Left renal cortex interstitium (tissue), 4 donors: ENCODE data around the gene BBLN. TPM values are rescaled to one million over a fixed set of nuclear protein-coding genes. Genes with fewer than 3 reads are reported as not detected.
A peak's percentile ranks its signal among the peaks of the same experiment; 100 is the strongest.
"Not testable (repeated sequence)": the region's sequence is repeated elsewhere in the genome, so short reads cannot be mapped to it uniquely, and the experiment has no call there.

Experiments
- DNase-seq, 4 donors: peaks; one replicate each; pipeline ENCODE4 v3.0.0-alpha.2; 2013; ENCODE audit warnings: low read depth in 4 of 4, low spot score in 2 of 4, missing footprints in 1 of 4
- polyA plus RNA-seq, 4 donors: library from polyadenylated mRNA; unstranded; fragments of 120-200 nt; gene quantifications; one replicate each; pipeline ENCODE4 v1.2.1, GENCODE V29; 2013; ENCODE audit not compliant: insufficient read length in 4 of 4

Gene BBLN
- polyA plus RNA-seq, 4 donors: 35.1 to 69.6 (median 56.1) TPM

DNA sequence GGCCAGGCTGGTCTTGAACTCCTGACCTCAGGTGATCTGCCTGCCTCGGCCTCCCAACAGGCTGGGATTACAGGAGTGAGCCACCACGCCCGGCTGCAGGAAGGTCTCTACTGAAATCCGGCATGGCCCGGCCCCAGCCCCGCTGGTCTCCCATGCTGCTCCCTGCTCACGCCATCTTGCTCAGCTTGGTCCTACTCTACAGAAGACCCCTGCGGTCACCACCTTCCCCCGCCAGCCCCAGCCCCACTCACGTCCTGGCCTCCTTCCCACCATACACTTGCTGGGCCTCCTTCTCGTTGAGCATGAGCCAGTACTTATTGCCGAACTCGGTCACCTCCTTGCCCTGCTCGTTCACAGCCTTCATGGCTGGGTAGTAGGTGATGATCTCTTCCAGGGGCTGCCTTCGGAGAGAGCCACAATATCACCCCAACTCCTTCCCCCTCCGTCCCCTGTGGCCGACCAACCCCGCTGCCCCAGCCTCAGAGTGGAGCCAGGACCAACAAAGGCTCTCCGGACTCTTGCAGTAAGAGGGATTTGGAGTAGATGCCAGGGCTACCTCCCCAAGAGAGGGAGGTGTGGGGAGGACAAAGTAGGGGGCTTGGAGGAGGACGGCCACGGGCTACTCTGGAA, 36.5 kb upstream of the BBLN start:
- DNase-seq: no peak

DNA sequence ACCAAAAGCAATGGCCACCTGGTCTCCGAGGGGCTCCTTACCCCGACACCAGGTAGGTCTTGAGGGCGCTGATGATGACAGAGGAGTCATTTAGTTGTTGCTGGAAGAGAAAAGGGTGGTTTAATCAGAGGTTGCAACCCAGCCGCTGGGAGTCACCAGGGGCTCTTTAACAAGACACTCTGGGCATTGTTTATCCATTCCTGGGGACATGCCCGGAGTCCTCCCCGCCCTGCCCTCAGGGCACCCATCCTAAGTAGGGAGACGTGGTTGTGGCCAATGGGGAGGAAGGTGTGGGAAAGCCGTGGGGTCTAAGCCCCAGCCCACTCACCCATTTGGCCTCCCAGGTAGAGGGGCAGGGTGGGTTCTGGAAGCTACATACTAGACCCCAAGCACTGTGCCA, 35.6 kb upstream of the BBLN start:
- no peak for DNase-seq

DNA sequence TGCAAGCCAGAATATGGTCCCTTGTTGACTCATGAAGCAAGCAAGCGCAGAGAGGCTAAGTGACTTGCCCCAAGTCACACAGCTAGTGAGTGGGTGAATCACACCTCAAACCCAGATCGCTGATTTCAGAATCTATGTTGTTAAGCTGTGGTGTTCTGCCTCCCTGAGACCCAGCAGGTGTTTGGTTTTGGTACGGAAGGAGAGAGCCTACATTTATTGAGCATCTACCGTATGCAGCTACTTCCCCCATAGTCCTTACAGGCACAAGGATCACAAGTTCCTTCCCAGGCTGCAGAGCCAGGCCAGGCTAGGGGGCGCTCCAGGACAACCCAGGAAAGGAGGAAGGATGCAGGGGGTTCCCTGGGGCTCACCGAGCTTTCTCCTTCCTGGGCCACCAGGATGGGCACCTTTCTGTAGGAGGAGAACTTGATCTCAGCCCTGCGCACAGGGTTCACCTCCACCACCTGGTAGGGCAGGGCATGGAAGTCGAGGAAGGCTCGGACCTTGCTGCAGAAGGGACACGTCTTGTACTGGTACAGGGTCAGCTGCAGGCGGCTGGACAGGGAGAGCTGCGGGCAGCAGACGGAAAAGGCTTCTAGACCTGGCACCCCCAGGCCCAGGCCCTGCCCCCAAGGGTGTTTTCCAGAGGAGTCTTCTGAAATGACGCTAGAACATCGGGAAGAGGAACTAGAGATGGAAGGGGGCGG, 35.0 kb upstream of the BBLN start:
- DNase-seq: no peak

- no peak for DNase-seq
Measured at GRCh38 chr9:128125580-128126354, 34.3 kb upstream of the BBLN start.

DNA sequence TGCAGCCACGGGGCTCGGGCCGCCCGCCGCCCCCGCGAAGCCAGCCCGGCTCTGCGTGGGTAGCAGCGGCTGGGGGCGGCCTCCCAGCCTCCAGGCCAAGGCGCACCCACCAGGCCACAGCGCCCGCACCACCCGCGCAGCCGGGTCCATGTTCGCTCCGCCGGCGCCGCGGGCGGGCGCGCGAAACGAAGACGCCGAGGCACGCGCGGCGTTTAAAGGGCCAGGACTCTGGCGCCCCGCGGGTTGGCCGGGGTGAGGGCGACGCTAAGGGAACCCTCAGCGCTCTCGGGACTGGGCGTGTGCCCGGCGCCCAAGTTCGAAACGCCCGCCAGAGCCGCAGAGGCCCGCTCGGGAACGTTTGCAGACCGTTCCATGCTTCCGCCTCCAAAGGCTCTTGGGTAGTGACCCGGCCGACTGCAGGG, 32.5 kb upstream of the BBLN start, which contains the start of gene PTGES2:
Gene PTGES2 (minus strand): TSS at position 162 of the 422 bp plus-strand sequence. CDS start 12 bp downstream, at position 150.
- DNase-seq: peak; percentile 62 to 84 (median 78)

DNA sequence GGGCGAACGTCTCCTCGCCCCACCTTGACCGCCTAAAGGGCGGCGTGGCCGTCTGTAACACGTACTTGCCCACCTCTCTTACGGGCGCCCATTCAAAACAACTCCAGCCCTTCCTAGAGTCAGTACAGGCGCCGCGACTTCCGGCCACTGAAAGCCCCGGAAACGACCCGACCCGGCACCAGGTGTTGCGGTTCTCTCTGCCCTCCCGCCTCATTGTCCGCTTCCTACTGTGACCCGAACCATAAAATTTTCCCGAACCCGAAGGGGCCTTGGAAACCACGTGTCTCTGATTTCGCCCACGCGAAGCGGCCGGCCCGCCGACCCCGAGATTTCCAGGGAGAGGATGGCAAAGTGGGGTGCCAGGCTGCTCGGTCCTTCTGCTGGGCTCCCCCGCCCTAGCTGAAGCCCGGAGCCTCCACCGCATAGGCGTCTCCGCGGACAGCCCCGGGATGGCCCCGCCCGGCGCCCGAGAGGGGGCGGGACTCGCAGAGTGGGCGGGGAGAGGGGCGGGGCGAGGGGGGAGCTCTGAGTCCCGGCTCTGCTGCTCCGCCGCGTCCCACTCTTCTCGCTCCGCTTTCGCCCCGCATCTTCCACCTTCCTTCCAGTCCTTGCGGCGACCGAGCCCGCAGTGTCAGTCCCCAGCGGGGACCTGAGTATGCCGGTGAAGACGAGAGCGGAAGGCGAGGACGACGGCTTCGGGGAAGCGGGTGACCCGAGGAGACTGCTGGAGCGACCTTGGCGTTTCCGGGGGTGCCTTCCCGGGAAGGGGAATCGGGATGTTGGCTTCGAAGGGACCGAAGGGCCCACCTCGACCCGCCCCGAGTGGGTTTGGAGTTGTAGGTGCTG, 31.9 kb upstream of the BBLN start:
- DNase-seq: peak; percentile 86 to 93 (median 90)

GRCh38 chr9:128128836-128129590, 31.1 kb upstream of the BBLN start:
- no peak for DNase-seq

DNA sequence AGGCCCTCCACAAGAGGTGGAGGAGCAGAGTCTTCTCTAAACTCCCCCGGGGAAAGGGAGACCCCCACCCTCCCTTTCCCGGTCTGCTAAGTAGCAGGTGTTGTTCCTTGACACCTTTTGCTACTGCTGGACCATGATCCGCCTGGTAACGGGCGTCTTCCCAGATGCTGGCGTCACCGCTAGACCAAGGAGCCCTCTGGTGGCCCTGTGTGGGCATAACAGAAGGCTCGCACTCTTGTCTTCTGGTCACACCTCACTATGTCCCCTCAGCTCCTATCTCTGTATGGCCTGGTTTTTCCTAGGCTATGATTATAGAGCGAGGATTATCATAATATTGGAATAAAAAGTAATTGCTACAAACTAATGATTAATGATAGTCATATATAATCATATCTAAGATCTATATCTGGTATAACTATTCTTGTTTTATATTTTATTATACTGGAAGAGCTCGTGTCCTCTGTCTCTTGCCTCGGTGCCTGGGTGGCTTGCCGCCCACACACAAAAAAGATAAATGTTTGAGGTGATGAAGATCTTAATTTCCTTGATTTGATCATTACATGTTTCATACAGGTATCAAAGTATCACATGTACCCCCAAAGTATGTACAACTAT, 30.0 kb upstream of the BBLN start:
- not testable (repeated sequence) for DNase-seq

GRCh38 chr9:128130651-128131050, 29.4 kb upstream of the BBLN start:
- not testable (repeated sequence) for DNase-seq

DNA sequence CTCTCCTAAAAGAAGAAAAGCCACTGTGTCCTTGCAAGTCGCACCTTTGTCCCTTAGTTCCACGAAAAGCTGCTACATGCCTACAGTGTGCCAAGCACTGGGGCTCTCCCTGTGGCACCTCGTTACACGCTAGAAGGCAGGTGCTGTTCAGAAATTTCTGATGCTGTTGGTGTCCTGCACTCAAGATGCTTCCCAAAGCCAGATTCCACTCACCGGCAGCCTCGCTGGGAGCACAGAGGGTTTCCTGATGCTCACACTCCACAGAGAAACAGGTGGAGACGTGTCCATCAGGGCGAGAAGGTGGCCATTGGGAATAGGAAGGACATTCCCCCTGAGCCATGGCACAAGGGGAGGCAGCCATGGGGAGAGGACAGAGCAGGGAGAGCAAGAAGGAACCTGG, 28.7 kb upstream of the BBLN start:
- not testable (repeated sequence) for DNase-seq

GRCh38 chr9:128132139-128132538, 27.9 kb upstream of the BBLN start:
- DNase-seq: not testable (repeated sequence)

- not testable (repeated sequence) for DNase-seq
Measured at GRCh38 chr9:128135561-128135960, 24.5 kb upstream of the BBLN start.

GRCh38 chr9:128136816-128137793, 23.0 kb upstream of the BBLN start:
- no peak for DNase-seq

- DNase-seq: no peak
Measured at GRCh38 chr9:128138001-128138400, 22.1 kb upstream of the BBLN start.

DNA sequence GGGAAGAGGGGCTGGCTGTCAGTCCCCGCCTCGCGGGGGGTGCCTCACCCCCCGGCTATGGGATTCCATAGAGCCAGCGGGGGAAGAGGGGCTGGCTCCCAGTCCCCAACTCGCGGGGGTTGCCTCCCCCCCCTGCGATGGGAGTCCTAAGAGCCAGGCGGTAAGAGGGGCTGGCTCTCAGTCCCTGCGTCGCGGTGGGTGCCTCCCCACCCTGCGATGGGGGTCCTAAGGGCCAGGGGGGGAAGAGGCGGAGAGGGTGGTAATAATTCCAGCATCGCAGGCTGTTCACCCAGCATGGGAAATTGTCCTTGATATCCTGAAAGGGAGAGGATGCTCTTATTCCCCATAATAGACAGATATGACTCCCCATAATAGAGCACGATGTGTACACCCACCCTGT, 20.4 kb upstream of the BBLN start:
- DNase-seq: no peak

DNA sequence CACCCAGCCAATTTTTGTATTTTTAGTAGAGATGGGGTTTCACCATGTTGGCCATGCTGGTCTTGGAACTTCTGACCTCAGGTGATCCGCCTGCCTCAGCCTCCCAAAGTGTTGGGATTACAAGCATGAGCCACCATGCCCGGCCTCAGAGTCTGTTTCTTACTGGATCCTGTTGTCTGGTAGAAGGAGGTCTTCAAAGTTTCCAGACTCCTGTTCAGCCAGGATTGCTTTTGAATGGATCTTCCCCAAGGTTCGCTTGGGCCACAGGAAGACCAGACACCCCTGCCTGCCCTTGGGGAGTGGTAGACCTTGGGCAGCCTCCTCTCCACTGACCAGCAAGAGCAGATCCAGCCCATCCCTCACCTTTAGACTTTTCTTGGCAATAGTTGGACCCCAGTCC, 18.5 kb upstream of the BBLN start:
- DNase-seq: no peak

DNA sequence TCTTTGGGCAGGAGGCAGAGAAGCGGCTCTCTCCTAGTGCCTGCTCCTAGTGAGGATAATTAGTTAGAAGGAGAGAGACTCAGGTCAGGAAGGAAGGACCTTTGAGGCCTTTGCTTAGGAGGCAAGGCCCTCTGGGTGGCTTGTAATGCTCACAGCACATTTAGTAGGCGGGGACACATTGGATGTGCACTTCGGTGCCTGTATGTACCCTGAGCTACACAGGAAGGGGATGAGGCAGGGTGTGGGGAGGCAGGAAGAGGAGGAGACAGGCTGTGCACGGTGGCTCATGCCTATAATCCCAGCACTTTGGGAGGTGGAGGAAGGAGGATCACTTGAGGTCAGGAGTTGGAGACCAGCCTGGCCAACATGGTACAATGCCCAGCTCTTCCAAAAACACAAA, 18.0 kb upstream of the BBLN start:
- DNase-seq: no peak

DNA sequence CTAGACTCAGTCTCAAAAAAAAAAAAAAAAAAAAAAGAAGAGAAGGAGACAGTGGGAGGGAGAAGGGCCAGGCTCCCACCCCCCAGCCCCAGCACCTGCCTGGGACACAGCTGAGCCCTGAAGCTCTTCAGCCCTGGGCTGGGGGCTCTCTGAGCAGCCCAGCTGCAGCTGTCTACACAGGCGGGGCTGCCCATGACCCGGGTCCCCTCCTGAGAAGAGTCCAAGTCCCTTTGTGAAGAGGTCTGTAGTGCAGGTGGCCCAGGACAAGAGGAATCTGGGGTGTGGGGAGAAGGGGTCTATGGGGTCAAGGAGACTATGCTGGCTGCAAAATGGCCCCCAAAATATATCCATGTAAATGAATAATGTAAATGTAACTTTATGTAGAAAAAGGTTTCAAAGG, 17.5 kb upstream of the BBLN start:
- DNase-seq: no peak
